Measurements from ENCODE around the gene UPF1.
"Not testable (repeated sequence)": the region's sequence is repeated elsewhere in the genome, so short reads cannot be mapped to it uniquely, and the experiment has no call there.

DNA sequence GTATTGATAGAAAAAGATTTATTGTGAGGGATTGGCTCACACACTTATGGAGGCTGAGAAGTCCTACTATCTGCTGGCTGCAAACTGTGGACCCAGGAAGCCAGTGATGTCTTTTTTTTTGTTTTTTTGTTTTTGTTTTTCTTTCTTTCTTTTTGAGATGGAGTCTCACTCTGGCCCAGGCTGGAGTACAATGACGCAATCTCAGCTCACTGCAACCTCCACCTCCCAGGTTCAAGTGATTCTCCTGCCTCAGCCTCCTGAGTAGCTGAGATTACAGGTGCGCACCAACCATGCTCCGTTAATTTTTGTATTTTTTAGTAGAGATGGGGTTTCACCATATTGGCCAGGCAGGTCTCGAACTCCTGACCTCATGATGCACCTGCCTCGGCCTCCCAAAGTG is 20.1 kb upstream of the UPF1 start:
- not testable (repeated sequence) for TF ChIP-seq PATZ1 (CRISPR knock-in tag; IDR thresholded peaks at IDR 0.05; ENCODE audit: borderline replicate concordance); ZFP3 (CRISPR knock-in tag; IDR thresholded peaks at IDR 0.05); RARB (CRISPR knock-in tag; IDR thresholded peaks at IDR 0.05); ISL1 (CRISPR knock-in tag; IDR thresholded peaks at IDR 0.05); GLIS3 (CRISPR knock-in tag; IDR thresholded peaks at IDR 0.05); TOX (CRISPR knock-in tag; IDR thresholded peaks at IDR 0.05; ENCODE audit: borderline replicate concordance); PPARA (CRISPR knock-in tag; IDR thresholded peaks at IDR 0.05; ENCODE audit: borderline replicate concordance); ZNF565 (CRISPR knock-in tag; conservative IDR thresholded peaks at IDR 0.05; ENCODE audit: low read depth); POU6F1 (CRISPR knock-in tag; IDR thresholded peaks at IDR 0.05; ENCODE audit: borderline replicate concordance, low read depth); ARNTL (CRISPR knock-in tag; IDR thresholded peaks at IDR 0.05; ENCODE audit: borderline replicate concordance, low read depth)
- TF ChIP-seq, protein P1, sequence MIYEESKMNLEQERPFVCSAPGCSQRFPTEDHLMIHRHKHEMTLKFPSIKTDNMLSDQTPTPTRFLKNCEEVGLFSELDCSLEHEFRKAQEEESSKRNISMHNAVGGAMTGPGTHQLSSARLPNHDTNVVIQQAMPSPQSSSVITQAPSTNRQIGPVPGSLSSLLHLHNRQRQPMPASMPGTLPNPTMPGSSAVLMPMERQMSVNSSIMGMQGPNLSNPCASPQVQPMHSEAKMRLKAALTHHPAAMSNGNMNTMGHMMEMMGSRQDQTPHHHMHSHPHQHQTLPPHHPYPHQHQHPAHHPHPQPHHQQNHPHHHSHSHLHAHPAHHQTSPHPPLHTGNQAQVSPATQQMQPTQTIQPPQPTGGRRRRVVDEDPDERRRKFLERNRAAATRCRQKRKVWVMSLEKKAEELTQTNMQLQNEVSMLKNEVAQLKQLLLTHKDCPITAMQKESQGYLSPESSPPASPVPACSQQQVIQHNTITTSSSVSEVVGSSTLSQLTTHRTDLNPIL (CRISPR knock-in tag; IDR thresholded peaks at IDR 0.05; ENCODE audit: low read depth) = not testable (repeated sequence)

Measured in SK-N-SH treated with all-trans-retinoic acid at 6 μM for 48 hours (cell line).